OCI-LY3 (cell line): ENCODE results near the gene PLEKHA6.

ENCODE experiments used
- H2AFZ ChIP-seq: fragments of 200-600, 300-600 bp; shearing (Covaris generic); 2 replicates; pipeline ENCODE4 v1.6.0; 2014; ENCODE audit warnings: antibody characterized with exemption, low read depth, low read length
- H3K27ac ChIP-seq: fragments of 200-600, 300-600 bp; sonication (generic); 2 replicates; pipeline ENCODE4 v1.5.1; 2014; ENCODE audit warnings: mild to moderate bottlenecking, low read length, moderate library complexity, mixed read lengths
- H3K27me3 ChIP-seq: fragments of 200-600, 300-600 bp; sonication (generic); 2 replicates; pipeline ENCODE4 v1.6.1; 2014; ENCODE audit warnings: low read depth, low read length, mixed read lengths
- H3K36me3 ChIP-seq: fragments of 200-600, 300-600 bp; sonication (generic); replicated peaks from 2 replicates; pipeline ENCODE3; 2014; ENCODE audit warnings: low read depth, low read length, mixed read lengths
- H3K4me1 ChIP-seq: fragments of 300-600, 200-600 bp; sonication (generic); 2 replicates; pipeline ENCODE4 v1.6.1; 2014; ENCODE audit warnings: low read length, mixed read lengths
- H3K4me2 ChIP-seq: fragments of 200-600, 300-600 bp; sonication (generic); 2 replicates; pipeline ENCODE4 v1.6.1; 2014; ENCODE audit warnings: low read length, mixed read lengths
- H3K4me3 ChIP-seq: fragments of 300-600, 200-600 bp; sonication (generic); 2 replicates; pipeline ENCODE4 v1.5.1; 2014; ENCODE audit warnings: antibody characterized with exemption, mild to moderate bottlenecking, low read length, moderate library complexity
- H3K79me2 ChIP-seq: fragments of 300-600, 200-600 bp; shearing (Covaris generic); 2 replicates; pipeline ENCODE4 v1.6.1; 2014; ENCODE audit warnings: mild to moderate bottlenecking, low read length, mixed read lengths
- H3K9ac ChIP-seq: fragments of 300-600, 200-600 bp; shearing (Covaris generic); 2 replicates; pipeline ENCODE4 v1.6.0; 2014; ENCODE audit warnings: mild to moderate bottlenecking, low read length, moderate library complexity
- H3K9me3 ChIP-seq: fragments of 200-600, 300-600 bp; shearing (Covaris generic); 2 replicates; pipeline ENCODE4 v1.6.1; 2014; ENCODE audit warnings: low read length, mixed read lengths; ENCODE audit not compliant: insufficient read depth
- H4K20me1 ChIP-seq: fragments of 200-600, 300-600 bp; sonication (generic); 2 replicates; pipeline ENCODE4 v1.6.1; 2016; ENCODE audit warnings: low read length, mixed read lengths; ENCODE audit not compliant: insufficient read depth
- CTCF ChIP-seq: fragments of 200-600, 300-600 bp; sonication (generic); IDR thresholded peaks from 2 replicates; pipeline ENCODE4 v1.5.1; 2014; ENCODE audit warnings: antibody characterized with exemption, low read length, low read depth
- EZH2phosphoT487 ChIP-seq: fragments of 200-600 bp; shearing (Covaris generic); IDR thresholded peaks from 2 replicates; pipeline ENCODE4 v1.6.1; 2018; ENCODE audit warnings: antibody characterized with exemption, mixed run types, low read depth

The PLEKHA6 gene

GRCh38 chr1:204287466-204287891 lies 72.2 kb downstream of the PLEKHA6 start:
- H3K9ac ChIP-seq = no peak overlapping the region
- no peaks in the 10 kb centered on the region for H3K79me2 ChIP-seq
- H3K4me2 ChIP-seq = peak overlapping the region; percentile 90
- no peak overlapping the region for H3K27ac ChIP-seq
- no peaks in the 10 kb centered on the region for H3K9me3 ChIP-seq
- H3K27me3 ChIP-seq = peaks cover 64% of the 10 kb centered on the region
- no peak for TF ChIP-seq EZH2phosphoT487
- no peak for TF ChIP-seq CTCF
- H3K36me3 ChIP-seq = no peaks in the 10 kb centered on the region
- H3K4me3 ChIP-seq = 0 out of 2 replicates have a peak overlapping the region, but pooled peaks have one; percentile 69
- H3K4me1 ChIP-seq = peaks cover 12% of the 10 kb centered on the region
- no peaks in the 10 kb centered on the region for H4K20me1 ChIP-seq
- peak overlapping the region; percentile 71; the same call in 1 of the 2 replicates for H2AFZ ChIP-seq

GRCh38 chr1:204286831-204287421 lies 72.8 kb downstream of the PLEKHA6 start:
- H3K79me2 ChIP-seq = no peaks in the 10 kb centered on the region
- peak overlapping the region; percentile 90 for H3K4me2 ChIP-seq
- peak overlapping the region; percentile 71 for H2AFZ ChIP-seq
- TF ChIP-seq CTCF (no peak), EZH2phosphoT487 (no peak)
- peak overlapping the region; percentile 69 for H3K4me3 ChIP-seq
- H3K4me1 ChIP-seq = peaks cover 12% of the 10 kb centered on the region
- H3K27ac ChIP-seq = no peak overlapping the region
- no peaks in the 10 kb centered on the region for H3K9me3 ChIP-seq
- peaks cover 64% of the 10 kb centered on the region for H3K27me3 ChIP-seq
- no peaks in the 10 kb centered on the region for H4K20me1 ChIP-seq
- H3K36me3 ChIP-seq = no peaks in the 10 kb centered on the region
- H3K9ac ChIP-seq = peak overlapping the region; percentile 39; the same call in 1 of the 2 replicates

- H3K9ac ChIP-seq = no peak overlapping the region
- H3K9me3 ChIP-seq = no peaks in the 10 kb centered on the region
- TF ChIP-seq CTCF = no peak
- TF ChIP-seq EZH2phosphoT487 = no peak
- H3K27ac ChIP-seq = no peak overlapping the region
- H3K79me2 ChIP-seq = no peaks in the 10 kb centered on the region
- peaks cover 63% of the 10 kb centered on the region for H3K27me3 ChIP-seq
- no peak overlapping the region for H2AFZ ChIP-seq
- H4K20me1 ChIP-seq = no peaks in the 10 kb centered on the region
- no peaks in the 10 kb centered on the region for H3K36me3 ChIP-seq
- H3K4me1 ChIP-seq = peaks cover 12% of the 10 kb centered on the region
- peak overlapping the region; percentile 69 for H3K4me3 ChIP-seq
- H3K4me2 ChIP-seq = peak overlapping the region; percentile 90
Observed at GRCh38 chr1:204286315-204286714, 73.4 kb downstream of the PLEKHA6 start.

GRCh38 chr1:204285436-204286305 lies 74.1 kb downstream of the PLEKHA6 start:
- TF ChIP-seq EZH2phosphoT487 = no peak
- TF ChIP-seq CTCF = no peak
- Histone ChIP-seq H3K4me1 (peaks cover 12% of the 10 kb centered on the region), H4K20me1 (no peaks in the 10 kb centered on the region), H3K79me2 (no peaks in the 10 kb centered on the region), H3K4me3 (no peak overlapping the region), H2AFZ (no peak overlapping the region), H3K4me2 (no peak overlapping the region), H3K9me3 (no peaks in the 10 kb centered on the region), H3K27me3 (peaks cover 59% of the 10 kb centered on the region), H3K36me3 (no peaks in the 10 kb centered on the region), H3K9ac (no peak overlapping the region), H3K27ac (no peak overlapping the region)
